Fibroblast of villous mesenchyme (primary cell): ENCODE data around the gene ZNF207. TPM values are rescaled to one million over a fixed set of nuclear protein-coding genes. Genes with fewer than 3 reads are reported as not detected.

ENCODE experiments used
- DNase-seq: peaks from one replicate; pipeline ENCODE4 v3.0.0-alpha.2; 2010; ENCODE audit warnings: low read depth
- H3K4me3 ChIP-seq: 2 replicates; pipeline ENCODE4 v1.5.1; 2011; ENCODE audit warnings: low read depth, mild to moderate bottlenecking, low read length
- CTCF ChIP-seq: IDR thresholded peaks from 2 replicates; pipeline ENCODE4 v1.5.1; 2012; ENCODE audit warnings: low read depth, mild to moderate bottlenecking, low read length; ENCODE audit not compliant: insufficient read depth
- total RNA-seq: library from RNA; depleted of rRNA; stranded (reverse); fragments of >200 nt; gene quantifications from 2 replicates; pipeline ENCODE4 v1.2.3, GENCODE V29; 2012

Gene ZNF207
- total RNA-seq, 1 donor, result 156 TPM

- no peak for DNase-seq
- no peak overlapping the region for H3K4me3 ChIP-seq
- no peak for TF ChIP-seq CTCF
Measured at GRCh38 chr17:32333187-32333586, 16.8 kb upstream of the ZNF207 start.

DNA sequence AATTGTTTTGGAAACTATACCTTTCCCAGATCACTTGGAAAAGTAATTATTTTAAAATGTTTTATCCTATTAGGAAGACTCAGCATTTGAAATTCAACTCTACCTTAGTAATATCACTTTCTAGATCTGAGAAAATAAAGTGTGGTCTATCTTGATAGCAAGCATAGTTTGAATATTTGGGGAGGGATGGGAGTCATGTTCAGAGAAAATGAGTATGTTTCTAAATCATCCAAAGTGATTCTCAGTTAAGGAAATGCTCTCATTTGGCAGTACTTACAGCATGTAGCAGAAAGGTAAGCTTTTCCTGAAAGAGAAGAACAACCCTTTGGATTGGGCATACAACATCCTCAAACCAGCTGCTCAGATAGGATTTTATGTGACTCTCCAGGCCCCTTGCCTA is 14.9 kb upstream of the ZNF207 start:
- DNase-seq, result no peak
- H3K4me3 ChIP-seq, result no peak overlapping the region
- no peak for TF ChIP-seq CTCF

DNA sequence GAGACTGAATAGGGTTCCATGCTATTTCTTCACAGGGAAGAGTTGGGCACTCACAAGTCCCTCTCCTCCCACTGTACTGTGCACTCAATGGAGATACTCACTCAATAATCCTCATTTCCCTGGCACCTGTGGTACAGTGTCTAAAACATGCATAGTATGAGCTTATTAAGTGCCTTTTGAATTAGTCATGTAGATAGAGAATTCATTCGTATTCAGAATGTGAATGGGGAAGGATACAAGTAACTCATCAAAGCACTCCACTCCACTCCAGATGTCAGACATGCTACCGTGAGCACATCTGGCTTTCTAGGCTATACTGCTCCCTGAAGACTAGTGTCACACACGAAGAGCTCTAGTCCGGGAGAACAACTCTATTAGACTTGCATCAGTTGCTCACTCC is 14.3 kb upstream of the ZNF207 start:
- DNase-seq, result no peak
- no peak for TF ChIP-seq CTCF
- no peak overlapping the region for H3K4me3 ChIP-seq

GRCh38 chr17:32341141-32341856 is 8.7 kb upstream of the ZNF207 start:
- DNase-seq, result no peak
- H3K4me3 ChIP-seq, result peak overlapping the region; percentile 72
- TF ChIP-seq CTCF, result peak; percentile 16

- H3K4me3 ChIP-seq, result peak within 1 kb of the TSS; percentile 72
- TF ChIP-seq CTCF, result no peak
- peak; percentile 63 for DNase-seq
Measured at GRCh38 chr17:32341857-32342602, 7.9 kb upstream of the ZNF207 start, which contains the start of gene C17orf75. C17orf75 (minus strand) TSS chr17:32342173; CDS start chr17:32342139, 34 bp downstream.

DNA sequence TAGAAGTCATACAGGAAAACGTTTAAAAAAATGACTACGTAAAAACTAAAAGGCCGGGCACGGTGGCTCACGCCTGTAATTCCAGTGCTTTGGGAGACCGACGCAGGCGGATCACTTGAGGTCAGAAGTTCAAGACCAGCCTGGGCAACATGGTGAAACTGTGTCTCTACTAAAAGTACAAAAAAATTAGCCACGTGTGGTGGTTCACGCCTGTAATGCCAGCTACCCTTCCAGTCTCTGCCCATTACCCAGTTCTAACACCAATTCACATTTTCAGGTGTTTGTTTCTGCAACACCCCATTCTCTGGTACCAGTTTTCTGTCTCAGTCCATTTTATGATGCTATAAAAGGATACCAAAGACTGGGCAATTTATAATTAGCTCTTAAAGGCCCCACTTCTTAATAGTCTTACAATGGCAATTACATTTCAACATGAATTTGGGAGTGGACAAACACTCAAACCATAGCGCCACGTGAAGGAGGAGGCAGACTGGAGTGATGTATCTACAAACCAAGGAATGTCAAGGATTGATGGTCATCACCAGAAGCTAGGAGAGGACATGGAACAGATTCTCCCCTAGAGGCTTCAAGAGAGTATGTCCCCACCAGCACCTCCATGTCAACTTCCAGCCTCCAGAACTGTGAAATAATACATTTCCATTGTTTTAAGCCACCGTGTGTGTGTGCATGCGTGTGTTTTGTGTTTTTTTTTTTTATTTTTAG is 7.2 kb upstream of the ZNF207 start:
- peak overlapping the region; percentile 72 for H3K4me3 ChIP-seq
- no peak for TF ChIP-seq CTCF
- DNase-seq, result no peak
